ENCODE measurements around the gene GNB1L. TPM values are rescaled to one million over a fixed set of nuclear protein-coding genes. Genes with fewer than 3 reads are reported as not detected.

GNB1L gene
- total RNA-seq, 1 experiment from 2014 or later: 10.3 TPM

DNA sequence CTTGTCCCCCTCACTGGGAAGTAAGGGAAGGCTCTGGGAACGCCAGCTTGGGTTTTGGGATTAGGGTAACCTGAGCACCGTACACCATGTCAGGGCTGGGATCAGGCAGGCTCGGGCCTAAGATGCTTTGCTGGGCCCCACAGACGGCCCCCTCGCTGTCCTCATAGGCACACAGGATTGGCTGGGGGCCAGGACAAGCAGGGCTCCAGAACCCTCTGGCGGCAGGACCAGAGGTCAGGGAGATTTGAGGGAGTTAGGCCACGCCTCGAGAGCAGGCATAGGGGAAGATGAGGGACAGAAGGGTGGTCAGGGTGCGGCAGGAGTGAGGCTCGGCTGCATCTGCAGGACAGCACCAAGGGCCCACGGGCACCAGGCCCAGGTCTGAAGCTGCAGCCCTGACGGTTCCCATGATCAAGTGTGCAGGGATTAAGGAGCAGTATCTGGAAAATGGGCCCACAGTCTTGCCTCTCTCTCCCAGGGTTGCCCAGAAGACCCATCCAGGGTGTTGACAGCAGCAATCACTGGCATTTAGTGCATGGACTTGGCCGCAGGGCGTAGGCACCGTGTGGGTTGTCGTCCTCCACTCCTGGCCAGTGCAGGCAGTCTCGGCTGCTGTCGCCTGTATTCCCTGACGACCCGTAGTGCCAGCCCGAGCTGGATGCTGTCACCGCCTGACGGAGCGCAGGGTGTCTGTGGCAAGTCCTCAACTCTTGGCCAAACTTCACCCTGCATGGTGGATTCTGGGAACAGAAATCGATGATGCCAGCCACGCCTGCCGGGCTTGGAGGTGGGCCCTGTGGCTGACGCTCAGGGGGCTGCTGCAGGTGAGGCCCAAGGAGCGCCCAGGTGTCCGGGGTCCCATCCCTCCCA is 15.7 kb upstream of the GNB1L start:
- no peaks in the 10 kb centered on the region for H3K9me3 ChIP-seq (ENCODE audit: insufficient read depth, low read depth)
- no peak for DNase-seq
- no TSS peak for BruUV-seq (replicated peaks)
- ChIA-PET CTCF (no interaction called here), POLR2A (ENCODE audit: unreplicated experiment) (no interaction called here)
- no peaks in the 10 kb centered on the region for H3K4me1 ChIP-seq (replicated peaks; ENCODE audit: insufficient read depth)
- no peaks in the 10 kb centered on the region for H3K9me2 ChIP-seq (ENCODE audit: insufficient read depth)
- no peaks in the 10 kb centered on the region for H3K36me3 ChIP-seq (ENCODE audit: low read depth)
- H3K27me3 ChIP-seq (ENCODE audit: insufficient read depth, low read depth): no peaks in the 10 kb centered on the region
- H3K79me2 ChIP-seq (ENCODE audit: low read depth): no peaks in the 10 kb centered on the region
- intact Hi-C loops (cut with micrococcal nuclease; ENCODE audit: unreplicated experiment): no loop called here
- H3F3A ChIP-seq (ENCODE audit: insufficient read depth, low read depth): no peaks in the 10 kb centered on the region
- H3K4me3 ChIP-seq: no peak overlapping the region
- no peak overlapping the region for H2AFZ ChIP-seq
- no peak overlapping the region for H3K4me2 ChIP-seq
- no peaks in the 10 kb centered on the region for H4K20me1 ChIP-seq (ENCODE audit: insufficient read depth)
- no peak for TF ChIP-seq EZH2 (IDR thresholded peaks at IDR 0.05; ENCODE audit: low read depth)
- TF ChIP-seq, protein P1, sequence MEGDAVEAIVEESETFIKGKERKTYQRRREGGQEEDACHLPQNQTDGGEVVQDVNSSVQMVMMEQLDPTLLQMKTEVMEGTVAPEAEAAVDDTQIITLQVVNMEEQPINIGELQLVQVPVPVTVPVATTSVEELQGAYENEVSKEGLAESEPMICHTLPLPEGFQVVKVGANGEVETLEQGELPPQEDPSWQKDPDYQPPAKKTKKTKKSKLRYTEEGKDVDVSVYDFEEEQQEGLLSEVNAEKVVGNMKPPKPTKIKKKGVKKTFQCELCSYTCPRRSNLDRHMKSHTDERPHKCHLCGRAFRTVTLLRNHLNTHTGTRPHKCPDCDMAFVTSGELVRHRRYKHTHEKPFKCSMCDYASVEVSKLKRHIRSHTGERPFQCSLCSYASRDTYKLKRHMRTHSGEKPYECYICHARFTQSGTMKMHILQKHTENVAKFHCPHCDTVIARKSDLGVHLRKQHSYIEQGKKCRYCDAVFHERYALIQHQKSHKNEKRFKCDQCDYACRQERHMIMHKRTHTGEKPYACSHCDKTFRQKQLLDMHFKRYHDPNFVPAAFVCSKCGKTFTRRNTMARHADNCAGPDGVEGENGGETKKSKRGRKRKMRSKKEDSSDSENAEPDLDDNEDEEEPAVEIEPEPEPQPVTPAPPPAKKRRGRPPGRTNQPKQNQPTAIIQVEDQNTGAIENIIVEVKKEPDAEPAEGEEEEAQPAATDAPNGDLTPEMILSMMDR (conservative IDR thresholded peaks at IDR 0.05): no peak
- no peak overlapping the region for H3K27ac ChIP-seq

DNA sequence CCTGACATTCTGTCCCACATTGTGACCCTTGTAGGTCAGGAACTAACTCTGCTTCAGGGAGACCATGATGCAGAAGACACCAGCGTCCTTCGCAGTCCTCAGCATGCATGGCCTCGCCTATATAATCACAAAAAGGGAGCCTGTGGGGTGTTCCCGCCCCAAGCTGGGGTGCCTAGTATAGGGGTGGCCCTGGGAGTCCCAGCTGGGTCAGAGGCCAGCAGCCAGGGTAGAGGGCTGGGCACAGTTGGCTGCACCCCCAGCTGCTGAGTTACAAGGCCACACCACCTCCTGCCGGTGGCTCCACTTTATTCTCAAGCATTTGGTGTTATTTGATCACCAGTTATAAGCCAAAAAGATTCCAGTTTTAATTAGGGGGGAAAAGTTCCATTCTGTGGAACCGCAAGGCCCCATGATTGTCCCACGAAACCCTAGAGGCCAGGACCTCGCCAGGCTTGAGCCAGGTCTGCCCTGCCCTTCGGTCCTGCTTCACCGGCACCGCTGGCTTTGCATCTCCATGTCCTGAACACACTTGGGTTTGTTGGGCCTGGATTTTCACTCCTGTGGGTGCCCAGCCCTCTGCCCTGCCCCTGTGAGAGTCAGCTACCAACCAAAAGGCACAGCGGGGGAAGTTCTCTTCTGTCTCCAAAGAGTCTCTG is 15.0 kb upstream of the GNB1L start:
- no peak for TF ChIP-seq EZH2 (IDR thresholded peaks at IDR 0.05; ENCODE audit: low read depth)
- TF ChIP-seq, protein P1 (conservative IDR thresholded peaks at IDR 0.05): no peak
- Histone ChIP-seq H3K4me1 (replicated peaks; ENCODE audit: insufficient read depth) (no peaks in the 10 kb centered on the region), H2AFZ (no peak overlapping the region), H3K4me2 (no peak overlapping the region), H3K9me2 (ENCODE audit: insufficient read depth) (no peaks in the 10 kb centered on the region), H3K9me3 (ENCODE audit: insufficient read depth, low read depth) (no peaks in the 10 kb centered on the region), H3K36me3 (ENCODE audit: low read depth) (no peaks in the 10 kb centered on the region), H3K27me3 (ENCODE audit: insufficient read depth, low read depth) (no peaks in the 10 kb centered on the region), H4K20me1 (ENCODE audit: insufficient read depth) (no peaks in the 10 kb centered on the region), H3K4me3 (no peak overlapping the region), H3F3A (ENCODE audit: insufficient read depth, low read depth) (no peaks in the 10 kb centered on the region), H3K79me2 (ENCODE audit: low read depth) (no peaks in the 10 kb centered on the region), H3K27ac (no peak overlapping the region)
- no peak for DNase-seq
- no TSS peak for BruUV-seq (replicated peaks)
- ChIA-PET CTCF (no interaction called here), POLR2A (ENCODE audit: unreplicated experiment) (no interaction called here)
- intact Hi-C loops (cut with micrococcal nuclease; ENCODE audit: unreplicated experiment): no loop called here

DNA sequence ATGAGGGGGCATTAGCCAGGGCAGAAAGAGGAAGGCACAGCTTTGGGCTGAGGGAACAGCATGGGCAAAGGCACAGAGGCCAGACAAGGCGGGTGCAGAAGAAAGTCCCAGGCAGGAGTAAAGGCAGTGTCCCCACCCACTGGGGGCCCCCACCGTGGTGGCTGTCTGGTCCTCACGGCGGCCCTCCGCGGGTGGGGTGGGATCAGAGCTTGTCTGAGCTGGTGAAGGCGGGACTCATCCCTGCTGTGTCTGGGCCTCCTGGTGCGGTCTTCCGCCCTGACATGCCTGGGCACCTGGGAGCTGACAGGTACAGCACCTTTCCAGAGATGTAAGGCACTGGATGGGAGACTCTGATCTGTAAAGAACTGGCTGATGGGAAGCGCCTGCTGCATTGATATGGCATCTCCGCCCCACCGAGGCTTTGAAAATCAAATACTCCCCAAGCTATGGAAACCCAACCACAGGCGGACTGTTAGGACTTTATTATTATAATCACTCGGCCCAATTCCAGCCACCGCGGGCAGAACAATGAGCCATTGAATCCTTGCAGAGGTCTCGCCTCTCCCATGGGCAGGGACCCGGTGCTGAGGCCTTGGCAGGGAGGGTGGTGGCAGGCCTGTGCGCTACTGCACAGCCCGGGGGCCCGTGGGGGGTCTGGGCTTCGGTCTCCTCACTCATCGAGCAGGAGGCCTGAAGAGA is 14.2 kb upstream of the GNB1L start:
- Histone ChIP-seq H3K9me3 (ENCODE audit: insufficient read depth, low read depth) (no peaks in the 10 kb centered on the region), H2AFZ (no peak overlapping the region), H3K4me1 (replicated peaks; ENCODE audit: insufficient read depth) (no peaks in the 10 kb centered on the region), H3K27ac (no peak overlapping the region), H3K4me2 (no peak overlapping the region), H3K36me3 (ENCODE audit: low read depth) (no peaks in the 10 kb centered on the region), H3K79me2 (ENCODE audit: low read depth) (no peaks in the 10 kb centered on the region), H3K4me3 (no peak overlapping the region), H3K9me2 (ENCODE audit: insufficient read depth) (no peaks in the 10 kb centered on the region), H4K20me1 (ENCODE audit: insufficient read depth) (no peaks in the 10 kb centered on the region), H3F3A (ENCODE audit: insufficient read depth, low read depth) (no peaks in the 10 kb centered on the region), H3K27me3 (ENCODE audit: insufficient read depth, low read depth) (no peaks in the 10 kb centered on the region)
- intact Hi-C loops (cut with micrococcal nuclease; ENCODE audit: unreplicated experiment): no loop called here
- no TSS peak for BruUV-seq (replicated peaks)
- TF ChIP-seq, protein P1 (conservative IDR thresholded peaks at IDR 0.05): no peak
- TF ChIP-seq EZH2 (IDR thresholded peaks at IDR 0.05; ENCODE audit: low read depth): no peak
- ChIA-PET POLR2A (ENCODE audit: unreplicated experiment) (no interaction called here), CTCF (no interaction called here)
- no peak for DNase-seq
